ENCODE measurements around the gene TPD52L2. TPM values are rescaled to one million over a fixed set of nuclear protein-coding genes. Genes with fewer than 3 reads are reported as not detected.

The TPD52L2 gene
- total RNA-seq, 1 donor from 2014 or later = 112 TPM

DNA sequence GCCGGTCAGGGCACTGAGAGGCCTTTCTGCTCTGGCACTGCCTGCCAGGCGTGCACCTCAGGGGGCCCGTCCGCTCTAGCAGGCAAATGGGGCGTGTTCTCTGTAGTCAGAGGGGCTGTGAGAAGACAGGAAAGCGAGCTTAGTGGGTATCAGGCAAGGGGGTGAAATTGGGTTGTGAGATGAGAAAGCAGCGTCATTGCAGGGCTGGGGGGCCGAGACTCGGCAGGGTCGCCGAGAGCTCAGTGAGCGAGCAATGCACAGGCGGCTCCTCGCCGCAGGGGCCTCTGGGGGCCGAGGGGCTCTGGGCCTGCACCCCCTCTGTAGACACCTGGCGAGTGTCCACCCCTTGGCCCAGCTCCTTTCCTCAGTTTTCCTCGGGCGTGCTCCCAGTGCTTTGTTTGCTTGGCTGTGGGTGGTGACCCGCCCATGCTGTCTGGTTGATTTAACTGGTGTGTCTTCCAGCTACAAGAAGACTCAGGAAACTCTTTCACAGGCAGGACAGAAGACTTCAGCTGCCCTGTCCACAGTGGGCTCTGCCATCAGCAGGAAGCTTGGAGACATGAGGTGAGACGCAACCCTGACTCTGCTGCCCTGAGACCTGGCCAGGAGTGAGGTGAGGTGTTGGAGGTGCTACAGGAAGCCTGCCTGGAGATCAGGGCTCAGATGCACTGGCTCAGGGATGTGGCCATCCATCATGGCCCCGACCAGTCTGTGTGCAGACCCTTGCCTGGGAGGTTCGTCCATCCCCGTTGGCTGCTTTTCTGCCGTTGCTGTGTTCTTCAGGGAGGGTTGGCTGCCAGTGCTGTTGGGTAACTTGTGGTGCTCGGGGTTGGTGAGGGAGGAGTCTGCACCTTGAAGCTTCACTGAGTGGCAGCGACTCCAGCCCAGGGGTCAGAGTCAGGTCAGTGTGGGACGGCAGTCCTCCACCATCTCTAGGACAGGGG is 17.5 kb downstream of the TPD52L2 start:
- no peak for TF ChIP-seq CTCF (conservative IDR thresholded peaks at IDR 0.05; ENCODE audit: low read depth, low read length)
- no peak for DNase-seq (ENCODE audit: low read depth)
- H3K4me3 ChIP-seq (ENCODE audit: low read depth, low read length) = no peak overlapping the region

DNA sequence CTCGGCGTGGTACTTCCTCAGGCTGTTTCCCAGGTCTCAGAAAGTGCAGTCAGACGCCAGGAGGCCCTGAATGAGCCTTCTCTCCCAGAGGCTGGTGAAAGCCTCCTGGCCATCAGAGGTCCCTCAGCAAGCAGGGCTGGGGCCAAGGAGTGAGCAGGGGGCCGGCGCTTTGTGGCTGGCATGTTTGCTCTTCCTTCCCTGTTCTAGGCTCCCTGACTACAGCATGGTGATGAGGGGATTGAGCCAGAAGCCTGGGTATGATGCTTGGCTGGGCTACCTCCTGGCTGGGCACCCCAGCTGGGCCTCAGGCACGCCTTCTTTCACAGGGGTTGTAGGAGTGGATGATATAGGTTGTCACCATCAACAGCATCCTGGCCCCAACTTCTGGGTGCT is 18.1 kb downstream of the TPD52L2 start:
- H3K4me3 ChIP-seq (ENCODE audit: low read depth, low read length) = no peak overlapping the region
- no peak for TF ChIP-seq CTCF (conservative IDR thresholded peaks at IDR 0.05; ENCODE audit: low read depth, low read length)
- DNase-seq (ENCODE audit: low read depth) = no peak

- TF ChIP-seq CTCF (conservative IDR thresholded peaks at IDR 0.05; ENCODE audit: low read depth, low read length) = no peak
- H3K4me3 ChIP-seq (ENCODE audit: low read depth, low read length) = no peak overlapping the region
- DNase-seq (ENCODE audit: low read depth) = no peak
These were observed 19.6 kb downstream of the TPD52L2 start for GRCh38 chr20:63884506-63885263.

- no peak for DNase-seq (ENCODE audit: low read depth)
- no peak for TF ChIP-seq CTCF (conservative IDR thresholded peaks at IDR 0.05; ENCODE audit: low read depth, low read length)
- H3K4me3 ChIP-seq (ENCODE audit: low read depth, low read length) = no peak overlapping the region
These were observed 20.4 kb downstream of the TPD52L2 start for GRCh38 chr20:63885264-63886053.

GRCh38 chr20:63886054-63886419 is 21.0 kb downstream of the TPD52L2 start:
- no peak for TF ChIP-seq CTCF (conservative IDR thresholded peaks at IDR 0.05; ENCODE audit: low read depth, low read length)
- DNase-seq (ENCODE audit: low read depth) = no peak
- H3K4me3 ChIP-seq (ENCODE audit: low read depth, low read length) = no peak overlapping the region

GRCh38 chr20:63886921-63887320 is 21.9 kb downstream of the TPD52L2 start:
- DNase-seq (ENCODE audit: low read depth) = no peak
- no peak for TF ChIP-seq CTCF (conservative IDR thresholded peaks at IDR 0.05; ENCODE audit: low read depth, low read length)

More at GRCh38 chr20:63886921-63887320, 21.9 kb downstream of the TPD52L2 start:
- H3K4me3 ChIP-seq (ENCODE audit: low read depth, low read length) = no peak overlapping the region
